Peyer's patch (tissue), 4 donors: ENCODE results near the gene TIMM17A. TPM values are rescaled to one million over a fixed set of nuclear protein-coding genes. Genes with fewer than 3 reads are reported as not detected.
"Not testable (repeated sequence)": the region's sequence is repeated elsewhere in the genome, so short reads cannot be mapped to it uniquely, and the experiment has no call there.

Experiments
- DNase-seq, 3 donors: peaks; one replicate each; pipeline ENCODE4 v3.0.0-alpha.2; 2017 to 2019
- H3K27ac ChIP-seq, 4 donors: fragments of 200-600 bp; sonication (generic); one replicate each; pipeline ENCODE4 v1.5.1; 2016 to 2019
- H3K27me3 ChIP-seq, 2 donors: fragments of 200-600 bp; sonication (generic); one replicate each; pipeline ENCODE4 v1.5.1; 2019
- H3K36me3 ChIP-seq, 3 donors: fragments of 200-600 bp; sonication (generic); one replicate each; pipeline ENCODE4 v1.5.1; 2016 to 2019
- H3K4me1 ChIP-seq, 4 donors: fragments of 200-600 bp; sonication (generic); one replicate each; pipeline ENCODE4 v1.5.1; 2016 to 2019
- H3K4me3 ChIP-seq, 4 donors: fragments of 200-600 bp; sonication (generic); 1 replicate in 3 of 4; 2 replicates in 1 of 4; pipeline ENCODE4 v1.5.1; 2016 to 2019; ENCODE audit warnings: mild to moderate bottlenecking in 1 of 4
- H3K9me3 ChIP-seq, 4 donors: fragments of 200-600 bp; sonication (generic); one replicate each; pipeline ENCODE4 v1.5.1; 2016 to 2019; ENCODE audit warnings: mild to moderate bottlenecking in 1 of 4
- CTCF ChIP-seq, 6 experiments: fragments of 450-650 bp in 4 of 6; fragments of 200-600 bp in 2 of 6; sonication (generic) in 1 of 6; IDR thresholded peaks; one replicate each; pipeline ENCODE4 v1.5.1; 2017 to 2019; ENCODE audit warnings: antibody characterized with exemption in 6 of 6, mild to moderate bottlenecking in 3 of 6, moderate library complexity in 1 of 6
- POLR2A ChIP-seq, 2 donors: fragments of 450-650 bp; IDR thresholded peaks; one replicate each; pipeline ENCODE4 v1.5.1; 2017; ENCODE audit warnings: antibody characterized with exemption in 2 of 2, mild to moderate bottlenecking in 2 of 2, moderate library complexity in 2 of 2
- small RNA-seq, 2 donors: library from RNA; depleted of rRNA; stranded (forward); fragments of <200 nt; gene quantifications; one replicate each; pipeline ENCODE3, GENCODE V24; 2016
- total RNA-seq, 4 donors: library from RNA; depleted of rRNA; stranded (reverse); fragments of >200 nt; gene quantifications; one replicate each; pipeline ENCODE4 v1.1.0, GENCODE V29; 2016

Gene TIMM17A
- total RNA-seq, 4 donors from 2014 or later: 20.6 to 31.0 (median 21.6) TPM

- H3K36me3 ChIP-seq: peaks cover 0 to 30% (median 0%) of the 10 kb centered on the region in 3 donors
- peaks cover 0 to 4% (median 0%) of the 10 kb centered on the region in 4 donors for H3K4me1 ChIP-seq
- DNase-seq: peak in 2 of 3 donors; percentile 89 to 91
- H3K9me3 ChIP-seq: no peaks in the 10 kb centered on the region
- H3K27me3 ChIP-seq: no peaks in the 10 kb centered on the region
- peak overlapping the region in 2 of 4 donors; percentile 32 to 37 for H3K4me3 ChIP-seq
- H3K27ac ChIP-seq: peak overlapping the region in 3 of 4 donors; percentile 80 to 99 (median 96)
- TF ChIP-seq CTCF (IDR thresholded peaks at IDR 0.05) (no peak), POLR2A (IDR thresholded peaks at IDR 0.05) (peak; percentile 59 to 61)
Measured at GRCh38 chr1:202017749-202018467, 62.6 kb downstream of the TIMM17A start.

GRCh38 chr1:202018468-202019234, 63.3 kb downstream of the TIMM17A start:
- peaks cover 0 to 8% (median 0%) of the 10 kb centered on the region in 4 donors for H3K4me1 ChIP-seq
- TF ChIP-seq POLR2A (IDR thresholded peaks at IDR 0.05) (peak; percentile 42 to 70), CTCF (IDR thresholded peaks at IDR 0.05) (no peak)
- no peaks in the 10 kb centered on the region for H3K27me3 ChIP-seq
- peak overlapping the region in 2 of 4 donors; percentile 32 to 37 for H3K4me3 ChIP-seq
- no peaks in the 10 kb centered on the region for H3K9me3 ChIP-seq
- DNase-seq: peak in 2 of 3 donors; percentile 86 to 90
- H3K36me3 ChIP-seq: peaks cover 0 to 22% (median 0%) of the 10 kb centered on the region in 3 donors
- peak overlapping the region in 3 of 4 donors; percentile 80 to 99 (median 96) for H3K27ac ChIP-seq

DNA sequence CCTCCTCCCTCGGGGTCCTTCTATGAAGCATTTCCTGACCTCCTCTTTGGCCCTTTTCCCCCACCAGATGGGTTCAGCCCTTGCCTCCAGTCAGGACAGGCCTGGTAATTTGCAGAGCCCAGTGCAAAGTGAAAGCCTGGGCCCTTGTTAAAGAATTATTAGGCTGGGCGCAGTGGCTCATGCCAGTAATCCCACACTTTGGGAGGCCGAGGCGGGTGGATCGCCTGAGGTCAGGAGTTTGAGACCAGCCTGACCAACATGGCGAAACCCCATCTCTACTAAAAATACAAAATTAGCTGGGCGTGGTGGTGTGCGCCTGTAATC, 63.9 kb downstream of the TIMM17A start:
- not testable (repeated sequence) for H3K4me1 ChIP-seq, DNase-seq, H3K27me3 ChIP-seq, H3K9me3 ChIP-seq
- Histone ChIP-seq H3K27ac (peak overlapping the region in 3 of 4 donors; percentile 80 to 99 (median 96)), H3K4me3 (peak overlapping the region in 2 of 4 donors; percentile 8 to 37), H3K36me3 (peaks cover 0 to 17% (median 0%) of the 10 kb centered on the region in 3 donors)

Small RNA genes lying within 50 kb of the gene (small RNA-seq; reads per million reads assigned to genes)
- gene MIR6740 (0 to 0.19 reads per million in 2 donors), gene RF00156 (0 reads per million in 2 donors)

Other genes with a start within 250 kb of the TIMM17A start
- gene IPO9, start 126.3 kb upstream of the TIMM17A start, total RNA-seq: 10 to 100 TPM in 3 of 4 donors, 1 to 10 TPM in 1; 9.6 to 23.1 (median 13.4) TPM
- 10 to 100 TPM in 1 of 4 donors, 1 to 10 TPM in 3; 2.9 to 10.7 (median 4.8) TPM for gene SHISA4, start 66.6 kb upstream of the TIMM17A start, total RNA-seq
- 10 to 100 TPM in 3 of 4 donors, 1 to 10 TPM in 1; 10.0 to 70.1 (median 32.6) TPM for gene LMOD1, start 9.0 kb upstream of the TIMM17A start, total RNA-seq
- gene RNPEP, start 27.1 kb downstream of the TIMM17A start, total RNA-seq: 100 to 1,000 TPM; 165 to 257 (median 204) TPM
- gene ELF3, start 55.1 kb downstream of the TIMM17A start, total RNA-seq: 100 to 1,000 TPM; 497 to 741 (median 654) TPM
- gene GPR37L1, start 167.4 kb downstream of the TIMM17A start, total RNA-seq: under 1 TPM in 3 of 4 donors, not detected in 1; 0.18 to 0.95 (median 0.27) TPM
- 10 to 100 TPM; 25.7 to 37.1 (median 36.0) TPM for gene ARL8A, start 189.2 kb downstream of the TIMM17A start, total RNA-seq
- gene PTPN7, start 205.1 kb downstream of the TIMM17A start, total RNA-seq: 10 to 100 TPM in 2 of 4 donors, 1 to 10 TPM in 2; 4.7 to 48.7 (median 7.6) TPM
- gene LGR6, start 238.3 kb downstream of the TIMM17A start, total RNA-seq: 1 to 10 TPM in 3 of 4 donors, under 1 TPM in 1; 0.53 to 3.3 (median 2.3) TPM